Breast epithelium (tissue), 3 donors: ENCODE results near the gene LRRC46.

Experiments used
- CTCF ChIP-seq, 3 donors: fragments of 450-650 bp; IDR thresholded peaks; one replicate each; pipeline ENCODE4 v1.5.1; 2016 to 2017; ENCODE audit warnings: antibody characterized with exemption in 3 of 3, mild to moderate bottlenecking in 3 of 3, moderate library complexity in 3 of 3
- POLR2A ChIP-seq: fragments of 450-650 bp; IDR thresholded peaks from one replicate; pipeline ENCODE4 v1.6.1; 2016; ENCODE audit warnings: antibody characterized with exemption, mild to moderate bottlenecking, moderate library complexity
- POLR2AphosphoS5 ChIP-seq, 3 donors: sonication (generic); formaldehyde crosslinking; IDR thresholded peaks; one replicate each; pipeline ENCODE4 v1.6.1; 2017; ENCODE audit warnings: antibody characterized with exemption in 3 of 3

DNA sequence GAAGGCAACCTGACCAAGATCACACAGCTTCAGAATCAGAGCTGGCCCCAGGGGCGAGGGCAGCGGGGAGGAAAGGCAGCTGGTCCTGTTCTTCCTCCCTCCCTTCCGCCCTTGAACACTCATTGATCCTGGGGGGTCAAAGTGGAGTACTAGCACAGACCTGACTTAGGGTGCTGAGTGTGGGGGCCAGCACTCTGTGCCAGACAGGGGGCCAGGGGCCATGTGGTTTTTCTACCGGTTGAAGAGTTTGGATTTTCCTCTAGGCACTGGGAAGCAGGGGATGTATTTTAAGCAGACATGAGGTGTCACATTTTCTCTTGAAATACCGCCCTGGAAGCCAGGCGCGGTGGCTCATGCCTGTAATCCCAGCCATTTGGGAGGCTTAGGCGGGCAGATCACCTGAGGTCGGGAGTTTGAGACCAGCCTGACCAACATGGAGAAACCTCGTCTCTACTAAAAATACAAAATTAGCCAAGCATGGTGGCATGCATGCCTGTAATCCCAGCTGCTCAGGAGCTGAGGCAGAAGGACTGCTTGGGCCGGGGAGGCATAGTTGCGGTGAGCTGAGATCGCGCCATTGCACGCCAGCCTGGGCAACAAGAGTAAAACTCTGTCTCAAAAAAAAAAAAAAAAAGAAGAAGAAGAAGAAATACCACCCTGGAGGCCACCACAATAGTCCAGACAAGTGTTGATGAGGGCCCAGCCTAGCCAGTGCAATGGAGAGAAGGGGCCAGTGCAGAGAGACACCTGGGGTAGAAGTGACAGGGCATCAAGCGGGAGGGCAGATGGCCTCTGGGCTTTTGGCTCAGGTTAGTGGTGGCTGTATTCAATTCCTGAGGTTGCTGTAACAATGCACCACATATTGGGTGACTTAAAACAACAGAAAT lies 25.2 kb upstream of the LRRC46 start:
- TF ChIP-seq CTCF (IDR thresholded peaks at IDR 0.05) (no peak), POLR2A (no peak), POLR2AphosphoS5 (IDR thresholded peaks at IDR 0.05) (no peak)
